ENCODE measurements around the gene ATP6V0E1. TPM values are rescaled to one million over a fixed set of nuclear protein-coding genes. Genes with fewer than 3 reads are reported as not detected.
"Not testable (repeated sequence)": the region's sequence is repeated elsewhere in the genome, so short reads cannot be mapped to it uniquely, and the experiment has no call there.

The ATP6V0E1 gene
- total RNA-seq, 2 experiments from 2014 or later, result 110 to 144 TPM

GRCh38 chr5:173055983-173056782 is 72.6 kb downstream of the ATP6V0E1 start, which contains the start of gene CREBRF:
CREBRF (plus strand) TSS chr5:173056352; CDS start chr5:173080776, 24,424 bp downstream.
- H3K36me3 Mint-ChIP-seq, result no peaks in the 10 kb centered on the region
- no peaks in the 10 kb centered on the region for H3K9me3 Mint-ChIP-seq (ENCODE audit: low read depth)
- peaks cover 35% of the 10 kb centered on the region for H3K4me1 Mint-ChIP-seq
- H3K27ac Mint-ChIP-seq, result peak within 1 kb of the TSS; percentile 92
- ATAC-seq (peak; percentile 77), DNase-seq (peak; percentile 98)
- CTCF ChIA-PET, result interaction anchor here (1.0 to 1.8 kb wide), 5 partner anchors 9 to 284 kb away, joined by 3 to 13 read pairs (median 6); partner anchors contain the start of gene ATP6V0E1
- H3K27me3 Mint-ChIP-seq, result peaks cover 4% of the 10 kb centered on the region
- peak within 1 kb of the TSS; percentile 86 for H3K4me3 Mint-ChIP-seq

- H3K4me1 Mint-ChIP-seq, result peaks cover 39% of the 10 kb centered on the region
- peak overlapping the region; percentile 92 for H3K27ac Mint-ChIP-seq
- peaks cover 4% of the 10 kb centered on the region for H3K27me3 Mint-ChIP-seq
- ATAC-seq (peak; percentile 48), DNase-seq (no peak)
- H3K9me3 Mint-ChIP-seq (ENCODE audit: low read depth), result no peaks in the 10 kb centered on the region
- H3K36me3 Mint-ChIP-seq, result no peaks in the 10 kb centered on the region
- peak overlapping the region; percentile 86 for H3K4me3 Mint-ChIP-seq
- CTCF ChIA-PET, result interaction anchor here (1.0 to 2.0 kb wide), 9 partner anchors 9 to 284 kb away, joined by 3 to 13 read pairs (median 6); partner anchors contain the start of gene ATP6V0E1
Observed at GRCh38 chr5:173056783-173057061, 73.2 kb downstream of the ATP6V0E1 start.

- ATAC-seq (peak; percentile 88), DNase-seq (peak; percentile 99)
- Mint-ChIP-seq H3K27ac (peak overlapping the region; percentile 92), H3K4me3 (peak overlapping the region; percentile 86), H3K27me3 (no peaks in the 10 kb centered on the region), H3K4me1 (peaks cover 41% of the 10 kb centered on the region), H3K9me3 (ENCODE audit: low read depth) (no peaks in the 10 kb centered on the region), H3K36me3 (no peaks in the 10 kb centered on the region)
- CTCF ChIA-PET, result interaction anchor here (1.0 to 2.0 kb wide), 10 partner anchors 8 to 285 kb away, joined by 3 to 13 read pairs (median 4); partner anchors contain the start of gene ATP6V0E1
Observed at GRCh38 chr5:173057062-173057924, 73.7 kb downstream of the ATP6V0E1 start.

- H3K27ac Mint-ChIP-seq, result no peak overlapping the region
- no peaks in the 10 kb centered on the region for H3K9me3 Mint-ChIP-seq (ENCODE audit: low read depth)
- H3K4me3 Mint-ChIP-seq, result no peak overlapping the region
- no peaks in the 10 kb centered on the region for H3K27me3 Mint-ChIP-seq
- DNase-seq, result no peak
- peaks cover 4% of the 10 kb centered on the region for H3K36me3 Mint-ChIP-seq
- peaks cover 43% of the 10 kb centered on the region for H3K4me1 Mint-ChIP-seq
- CTCF ChIA-PET, result interaction anchor here (0.8 kb wide), 1 partner anchor 37 kb away, joined by 3 read pairs; no protein-coding TSS in a partner anchor
- no peak for ATAC-seq
Observed at GRCh38 chr5:173062141-173062540, 78.6 kb downstream of the ATP6V0E1 start.

- H3K4me3 Mint-ChIP-seq, result peak overlapping the region; percentile 59
- DNase-seq (no peak), ATAC-seq (peak; percentile 78)
- CTCF ChIA-PET, result interaction anchor here (1.1 to 2.4 kb wide), 4 partner anchors 8 to 81 kb away, joined by 3 to 8 read pairs (median 4); partner anchors contain the start of gene ATP6V0E1
- peak overlapping the region; percentile 85 for H3K27ac Mint-ChIP-seq
- H3K27me3 Mint-ChIP-seq, result no peaks in the 10 kb centered on the region
- peaks cover 6% of the 10 kb centered on the region for H3K36me3 Mint-ChIP-seq
- no peaks in the 10 kb centered on the region for H3K9me3 Mint-ChIP-seq (ENCODE audit: low read depth)
- H3K4me1 Mint-ChIP-seq, result peaks cover 34% of the 10 kb centered on the region
Observed at GRCh38 chr5:173065155-173065554, 81.6 kb downstream of the ATP6V0E1 start.

- Mint-ChIP-seq H3K4me1 (peaks cover 18% of the 10 kb centered on the region), H3K4me3 (no peak overlapping the region), H3K9me3 (ENCODE audit: low read depth) (no peaks in the 10 kb centered on the region), H3K27me3 (no peaks in the 10 kb centered on the region), H3K27ac (no peak overlapping the region), H3K36me3 (peaks cover 7% of the 10 kb centered on the region)
- CTCF ChIA-PET, result no interaction called here
- ATAC-seq, result no peak
- no peak for DNase-seq
Observed at GRCh38 chr5:173069671-173070070, 86.1 kb downstream of the ATP6V0E1 start.

GRCh38 chr5:173075137-173075843 is 91.7 kb downstream of the ATP6V0E1 start:
- Mint-ChIP-seq H3K4me1 (peaks cover 3% of the 10 kb centered on the region), H3K4me3 (no peak overlapping the region), H3K27me3 (no peaks in the 10 kb centered on the region), H3K27ac (no peak overlapping the region), H3K36me3 (peaks cover 4% of the 10 kb centered on the region), H3K9me3 (ENCODE audit: low read depth) (no peaks in the 10 kb centered on the region)
- ATAC-seq, result no peak
- CTCF ChIA-PET, result no interaction called here
- DNase-seq, result no peak

- CTCF ChIA-PET, result interaction anchor here (0.7 kb wide), 1 partner anchor 15 kb away, joined by 5 read pairs; no protein-coding TSS in a partner anchor
- Mint-ChIP-seq H3K4me1 (peaks cover under 1% of the 10 kb centered on the region), H3K27ac (no peak overlapping the region)
Observed at GRCh38 chr5:173075970-173076369, 92.4 kb downstream of the ATP6V0E1 start.

GRCh38 chr5:173076471-173076870 is 92.9 kb downstream of the ATP6V0E1 start:
- CTCF ChIA-PET, result interaction anchor here (0.7 kb wide), 1 partner anchor 14 kb away, joined by 5 read pairs; no protein-coding TSS in a partner anchor
- not testable (repeated sequence) for H3K27me3 Mint-ChIP-seq; H3K4me3 Mint-ChIP-seq; H3K36me3 Mint-ChIP-seq; H3K4me1 Mint-ChIP-seq; DNase-seq; ATAC-seq; H3K27ac Mint-ChIP-seq; H3K9me3 Mint-ChIP-seq (ENCODE audit: low read depth)

More at GRCh38 chr5:173075970-173076369, 92.4 kb downstream of the ATP6V0E1 start:
- DNase-seq (no peak), ATAC-seq (no peak)
- H3K36me3 Mint-ChIP-seq, result peaks cover 3% of the 10 kb centered on the region
- no peak overlapping the region for H3K4me3 Mint-ChIP-seq
- no peaks in the 10 kb centered on the region for H3K27me3 Mint-ChIP-seq
- H3K9me3 Mint-ChIP-seq (ENCODE audit: low read depth), result no peaks in the 10 kb centered on the region

GRCh38 chr5:173078878-173079277 is 95.3 kb downstream of the ATP6V0E1 start:
- ATAC-seq (no peak), DNase-seq (no peak)
- CTCF ChIA-PET, result no interaction called here
- Mint-ChIP-seq H3K4me3 (no peak overlapping the region), H3K36me3 (peaks cover 8% of the 10 kb centered on the region), H3K27ac (no peak overlapping the region), H3K9me3 (ENCODE audit: low read depth) (no peaks in the 10 kb centered on the region), H3K4me1 (no peaks in the 10 kb centered on the region), H3K27me3 (no peaks in the 10 kb centered on the region)
